GM04503 (cell line): ENCODE results near the gene PI4KA.

Experiments used
- DNase-seq: peaks from one replicate; pipeline ENCODE4 v3.0.0-alpha.2; 2012; ENCODE audit warnings: low read depth

Gene PI4KA

GRCh38 chr22:20816559-20816958, 42.1 kb downstream of the PI4KA start:
- no peak for DNase-seq

GRCh38 chr22:20815477-20816050, 43.0 kb downstream of the PI4KA start:
- no peak for DNase-seq

- no peak for DNase-seq
These were observed 44.3 kb downstream of the PI4KA start for GRCh38 chr22:20814221-20814808.

- no peak for DNase-seq
These were observed 45.6 kb downstream of the PI4KA start for GRCh38 chr22:20813056-20813455.

GRCh38 chr22:20811971-20812660, 46.5 kb downstream of the PI4KA start:
- DNase-seq, result no peak

GRCh38 chr22:20811171-20811570, 47.4 kb downstream of the PI4KA start:
- no peak for DNase-seq

- DNase-seq, result no peak
These were observed 48.0 kb downstream of the PI4KA start for GRCh38 chr22:20810645-20811044.

GRCh38 chr22:20809538-20810185, 48.9 kb downstream of the PI4KA start:
- DNase-seq, result no peak

- DNase-seq, result no peak
These were observed 49.8 kb downstream of the PI4KA start for GRCh38 chr22:20808844-20809243.

GRCh38 chr22:20807315-20807752, 51.3 kb downstream of the PI4KA start:
- DNase-seq, result peak; percentile 93

GRCh38 chr22:20805972-20806471, 52.6 kb downstream of the PI4KA start:
- no peak for DNase-seq

- DNase-seq, result no peak
These were observed 54.0 kb downstream of the PI4KA start for GRCh38 chr22:20804650-20805049.

- no peak for DNase-seq
These were observed 54.8 kb downstream of the PI4KA start for GRCh38 chr22:20803696-20804324.

GRCh38 chr22:20802922-20803553, 55.6 kb downstream of the PI4KA start:
- no peak for DNase-seq

GRCh38 chr22:20802452-20802851, 56.2 kb downstream of the PI4KA start:
- no peak for DNase-seq

GRCh38 chr22:20799449-20799848, 59.2 kb downstream of the PI4KA start:
- no peak for DNase-seq

- no peak for DNase-seq
These were observed 59.6 kb downstream of the PI4KA start for GRCh38 chr22:20798974-20799373.

- DNase-seq, result no peak
These were observed 60.4 kb downstream of the PI4KA start for GRCh38 chr22:20798218-20798617.

- DNase-seq, result no peak
These were observed 61.9 kb downstream of the PI4KA start for GRCh38 chr22:20796731-20797130.

GRCh38 chr22:20794650-20795413, 63.8 kb downstream of the PI4KA start:
- no peak for DNase-seq
